ENCODE measurements around the gene GPR135.
"Not testable (repeated sequence)": the region's sequence is repeated elsewhere in the genome, so short reads cannot be mapped to it uniquely, and the experiment has no call there.

Gene GPR135

DNA sequence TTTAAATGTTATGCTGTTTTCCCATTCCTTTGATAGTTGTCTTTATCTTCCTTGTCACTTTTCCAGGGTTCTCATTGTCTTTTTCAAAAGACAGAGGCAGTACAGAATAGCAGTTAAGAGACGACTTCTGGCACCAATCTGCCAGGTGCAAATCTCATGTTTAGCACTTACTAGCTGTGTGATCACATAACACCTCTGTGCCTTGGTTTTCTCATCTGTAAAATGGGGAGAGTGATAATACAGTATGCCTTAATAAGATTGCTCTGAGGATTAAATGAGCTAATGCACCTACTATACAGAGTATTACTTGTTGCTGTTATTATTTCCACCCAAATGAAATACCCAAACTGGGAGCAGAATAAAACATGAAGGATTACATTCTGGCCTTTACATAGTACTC lies 4.8 kb downstream of the GPR135 start:
- H3K4me3 ChIP-seq (ENCODE audit: control insufficient read depth, low read depth, low read length) = no peak overlapping the region
- DNase-seq (ENCODE audit: low read depth) = no peak
- TF ChIP-seq, protein P1, sequence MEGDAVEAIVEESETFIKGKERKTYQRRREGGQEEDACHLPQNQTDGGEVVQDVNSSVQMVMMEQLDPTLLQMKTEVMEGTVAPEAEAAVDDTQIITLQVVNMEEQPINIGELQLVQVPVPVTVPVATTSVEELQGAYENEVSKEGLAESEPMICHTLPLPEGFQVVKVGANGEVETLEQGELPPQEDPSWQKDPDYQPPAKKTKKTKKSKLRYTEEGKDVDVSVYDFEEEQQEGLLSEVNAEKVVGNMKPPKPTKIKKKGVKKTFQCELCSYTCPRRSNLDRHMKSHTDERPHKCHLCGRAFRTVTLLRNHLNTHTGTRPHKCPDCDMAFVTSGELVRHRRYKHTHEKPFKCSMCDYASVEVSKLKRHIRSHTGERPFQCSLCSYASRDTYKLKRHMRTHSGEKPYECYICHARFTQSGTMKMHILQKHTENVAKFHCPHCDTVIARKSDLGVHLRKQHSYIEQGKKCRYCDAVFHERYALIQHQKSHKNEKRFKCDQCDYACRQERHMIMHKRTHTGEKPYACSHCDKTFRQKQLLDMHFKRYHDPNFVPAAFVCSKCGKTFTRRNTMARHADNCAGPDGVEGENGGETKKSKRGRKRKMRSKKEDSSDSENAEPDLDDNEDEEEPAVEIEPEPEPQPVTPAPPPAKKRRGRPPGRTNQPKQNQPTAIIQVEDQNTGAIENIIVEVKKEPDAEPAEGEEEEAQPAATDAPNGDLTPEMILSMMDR (IDR thresholded peaks at IDR 0.05; ENCODE audit: control insufficient read depth, insufficient read depth, low read depth, low read length, missing control alignments) = no peak

DNA sequence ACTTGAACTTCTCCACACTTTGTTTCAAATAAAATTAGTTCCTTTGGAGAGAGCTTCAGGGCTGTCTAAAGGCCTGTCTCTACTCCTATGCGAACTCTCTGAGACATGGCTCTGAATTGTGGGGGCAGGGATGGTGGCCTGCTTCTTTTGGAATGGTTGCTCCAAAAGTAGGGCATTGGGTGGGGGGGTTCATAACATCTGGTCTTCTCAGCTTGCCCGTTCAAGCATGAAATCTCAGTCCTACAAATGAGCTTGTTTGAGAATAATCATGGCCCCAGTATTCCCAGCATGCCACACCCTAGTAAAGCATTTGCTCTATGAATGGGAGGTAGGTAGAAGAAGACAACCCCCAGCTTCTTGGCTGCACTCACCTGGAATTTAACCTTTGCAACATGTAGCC lies 6.7 kb downstream of the GPR135 start:
- TF ChIP-seq, protein P1 (IDR thresholded peaks at IDR 0.05; ENCODE audit: control insufficient read depth, insufficient read depth, low read depth, low read length, missing control alignments) = no peak
- no peak for DNase-seq (ENCODE audit: low read depth)
- H3K4me3 ChIP-seq (ENCODE audit: control insufficient read depth, low read depth, low read length) = no peak overlapping the region

DNA sequence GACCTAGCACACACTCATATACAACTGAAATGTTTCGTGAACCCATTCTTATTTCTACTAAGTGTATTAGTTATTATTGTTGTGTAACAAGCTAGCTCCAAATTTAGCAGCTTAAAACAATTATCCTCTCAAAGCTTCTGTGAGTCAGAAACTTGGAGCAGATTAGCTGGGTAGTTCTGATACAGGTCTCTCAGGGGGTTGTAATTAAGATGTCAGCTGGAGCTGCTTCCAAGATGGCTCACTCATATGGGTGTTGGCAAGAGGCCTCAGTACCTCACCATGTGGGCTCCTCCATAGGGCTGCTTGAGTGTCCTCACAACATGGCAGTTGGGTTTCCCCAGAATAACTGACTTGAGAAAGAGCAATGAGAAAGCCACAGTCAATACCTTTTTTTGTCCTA lies 9.8 kb downstream of the GPR135 start:
- DNase-seq (ENCODE audit: low read depth) = peak; percentile 41
- no peak overlapping the region for H3K4me3 ChIP-seq (ENCODE audit: control insufficient read depth, low read depth, low read length)
- TF ChIP-seq, protein P1 (IDR thresholded peaks at IDR 0.05; ENCODE audit: control insufficient read depth, insufficient read depth, low read depth, low read length, missing control alignments) = no peak

DNA sequence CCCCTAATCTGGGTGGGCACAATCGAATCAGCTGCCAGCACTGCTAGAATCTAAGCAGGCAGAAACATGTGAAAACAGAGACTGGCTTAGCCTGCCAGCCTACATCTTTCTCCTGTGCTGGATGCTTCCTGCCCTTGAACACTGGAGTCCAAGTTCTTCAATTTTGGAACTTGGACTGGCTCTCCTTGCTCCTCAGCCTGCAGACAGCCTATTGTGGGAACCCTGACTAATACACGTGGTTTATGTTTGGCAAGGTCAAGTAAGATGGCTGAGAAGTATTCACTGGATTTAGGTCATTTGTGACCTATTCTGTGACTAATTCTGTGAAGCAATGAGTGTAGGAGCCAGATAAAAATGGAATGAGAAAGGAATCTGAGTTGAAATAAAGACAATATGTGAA lies 11.0 kb downstream of the GPR135 start:
- H3K4me3 ChIP-seq (ENCODE audit: control insufficient read depth, low read depth, low read length) = no peak overlapping the region
- TF ChIP-seq, protein P1 (IDR thresholded peaks at IDR 0.05; ENCODE audit: control insufficient read depth, insufficient read depth, low read depth, low read length, missing control alignments) = no peak
- peak; percentile 92 for DNase-seq (ENCODE audit: low read depth)

DNA sequence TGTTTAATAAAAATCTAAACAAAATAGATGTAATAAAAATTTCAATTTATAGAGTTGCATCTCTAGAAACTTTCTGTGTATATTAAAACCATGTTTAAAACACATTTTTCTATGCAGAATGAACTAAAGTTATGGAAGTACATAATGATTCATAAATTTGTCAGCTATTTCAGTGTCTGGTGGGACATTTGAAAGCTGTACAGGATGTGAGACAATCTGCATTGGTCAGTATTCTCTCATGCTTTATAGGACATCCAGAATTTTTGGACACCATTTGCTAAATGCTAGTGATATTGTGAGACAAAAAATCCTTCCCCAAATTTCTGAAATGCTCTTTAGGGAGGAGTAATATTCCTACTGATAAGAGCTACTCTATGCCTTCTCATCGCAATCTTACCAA lies 13.3 kb downstream of the GPR135 start:
- TF ChIP-seq, protein P1 (IDR thresholded peaks at IDR 0.05; ENCODE audit: control insufficient read depth, insufficient read depth, low read depth, low read length, missing control alignments) = no peak
- H3K4me3 ChIP-seq (ENCODE audit: control insufficient read depth, low read depth, low read length) = no peak overlapping the region
- no peak for DNase-seq (ENCODE audit: low read depth)

DNA sequence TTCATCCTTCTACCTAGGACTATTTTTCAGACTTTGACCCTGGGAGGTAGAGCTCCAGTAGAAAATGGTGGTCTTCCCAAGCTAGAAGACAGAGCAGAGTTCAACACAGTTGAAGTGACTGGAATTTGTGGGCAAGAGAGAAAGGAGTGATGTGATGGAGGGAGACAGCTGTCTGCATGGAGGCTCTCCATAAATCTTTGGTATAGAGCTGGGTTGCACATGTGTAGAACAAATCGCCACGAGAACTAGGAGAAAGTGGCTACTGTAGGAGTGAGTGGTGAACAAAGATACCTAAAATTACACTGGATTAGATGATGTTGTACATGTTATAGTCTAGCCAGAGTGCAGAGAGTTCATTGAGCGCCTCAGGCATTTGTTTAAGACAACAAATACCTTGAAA lies 14.5 kb downstream of the GPR135 start:
- TF ChIP-seq, protein P1 (IDR thresholded peaks at IDR 0.05; ENCODE audit: control insufficient read depth, insufficient read depth, low read depth, low read length, missing control alignments) = no peak
- no peak for DNase-seq (ENCODE audit: low read depth)

DNA sequence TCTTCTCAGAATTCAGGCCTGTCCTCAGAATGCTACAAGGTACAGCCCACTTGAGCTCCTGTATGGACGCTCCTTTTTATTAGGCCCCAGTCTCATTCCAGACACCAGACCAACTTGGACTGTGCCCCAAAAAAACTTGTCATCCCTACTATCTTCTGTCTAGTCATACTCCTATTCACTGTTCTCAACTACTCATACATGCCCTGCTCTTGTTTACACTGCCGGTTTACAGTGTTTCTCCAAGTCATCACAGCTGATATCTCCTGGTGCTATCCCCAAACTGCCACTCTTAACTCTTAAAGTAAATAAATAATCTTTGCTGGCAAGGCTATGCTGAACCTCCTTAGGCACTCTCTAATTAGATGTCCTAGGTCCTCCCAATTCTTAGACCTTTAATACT lies 16.5 kb downstream of the GPR135 start:
- H3K4me3 ChIP-seq (ENCODE audit: control insufficient read depth, low read depth, low read length); DNase-seq (ENCODE audit: low read depth): not testable (repeated sequence)

More for the DNA sequence above, 14.5 kb downstream of the GPR135 start:
- no peak overlapping the region for H3K4me3 ChIP-seq (ENCODE audit: control insufficient read depth, low read depth, low read length)
